Stimulated activated naive CD8-positive, alpha-beta T cell treated with anti-CD3 and anti-CD28 coated beads, Interleukin-15, Interleukin-2, amounts not matched to agents 100 U/mL and 50 U/mL, for 24 hours (primary cell): ENCODE results near the gene RHD.
"Not testable (repeated sequence)": the region's sequence is repeated elsewhere in the genome, so short reads cannot be mapped to it uniquely, and the experiment has no call there.

Experiments
- ATAC-seq: fragments of 150-1000 bp; cut with Tn5 transposase; one replicate; pipeline ENCODE4 v1.10.0; 2021
- DNase-seq: peaks from one replicate; pipeline ENCODE4 v3.0.0; 2021

Gene RHD

GRCh38 chr1:25257196-25257595 is 15.1 kb upstream of the RHD start:
- ATAC-seq (no peak), DNase-seq (no peak)

- not testable (repeated sequence) for ATAC-seq, DNase-seq
These were observed 12.5 kb upstream of the RHD start for GRCh38 chr1:25259813-25260212.

GRCh38 chr1:25260336-25260735 is 12.0 kb upstream of the RHD start:
- not testable (repeated sequence) for ATAC-seq, DNase-seq

- ATAC-seq, result peak; percentile 35
- not testable (repeated sequence) for DNase-seq
These were observed 5.6 kb upstream of the RHD start for GRCh38 chr1:25266554-25267287.

GRCh38 chr1:25267288-25268142 is 4.8 kb upstream of the RHD start:
- peak; percentile 84 for DNase-seq

GRCh38 chr1:25268143-25268760 is 4.1 kb upstream of the RHD start:
- DNase-seq, ATAC-seq: not testable (repeated sequence)

More at GRCh38 chr1:25267288-25268142, 4.8 kb upstream of the RHD start:
- ATAC-seq, result peak; percentile 79

- not testable (repeated sequence) for DNase-seq, ATAC-seq
These were observed 3.3 kb downstream of the RHD start for GRCh38 chr1:25275648-25276047.

- not testable (repeated sequence) for DNase-seq, ATAC-seq
These were observed 5.0 kb downstream of the RHD start for GRCh38 chr1:25277295-25277694.

- DNase-seq, ATAC-seq: not testable (repeated sequence)
These were observed 6.0 kb downstream of the RHD start for GRCh38 chr1:25278358-25278757.

- DNase-seq, ATAC-seq: not testable (repeated sequence)
These were observed 6.5 kb downstream of the RHD start for GRCh38 chr1:25278790-25279189.

- DNase-seq, result not testable (repeated sequence)
These were observed 7.4 kb downstream of the RHD start for GRCh38 chr1:25279693-25280111.

GRCh38 chr1:25285862-25286261 is 13.6 kb downstream of the RHD start:
- DNase-seq, ATAC-seq: not testable (repeated sequence)

More at GRCh38 chr1:25279693-25280111, 7.4 kb downstream of the RHD start:
- ATAC-seq, result not testable (repeated sequence)

- not testable (repeated sequence) for ATAC-seq, DNase-seq
These were observed 14.9 kb downstream of the RHD start for GRCh38 chr1:25287164-25287563.

GRCh38 chr1:25288573-25289101 is 16.3 kb downstream of the RHD start:
- not testable (repeated sequence) for DNase-seq, ATAC-seq

- peak; percentile 55 for ATAC-seq
- DNase-seq, result not testable (repeated sequence)
These were observed 17.7 kb downstream of the RHD start for GRCh38 chr1:25290043-25290442.

GRCh38 chr1:25293426-25293825 is 21.1 kb downstream of the RHD start:
- ATAC-seq, DNase-seq: not testable (repeated sequence)

- not testable (repeated sequence) for DNase-seq, ATAC-seq
These were observed 22.8 kb downstream of the RHD start for GRCh38 chr1:25294889-25295826.

GRCh38 chr1:25296501-25296900 is 24.2 kb downstream of the RHD start:
- not testable (repeated sequence) for DNase-seq, ATAC-seq

- DNase-seq, ATAC-seq: not testable (repeated sequence)
These were observed 28.4 kb downstream of the RHD start for GRCh38 chr1:25300729-25301128.

- ATAC-seq, DNase-seq: not testable (repeated sequence)
These were observed 30.0 kb downstream of the RHD start for GRCh38 chr1:25302330-25302729.

GRCh38 chr1:25304936-25305335 is 32.6 kb downstream of the RHD start:
- DNase-seq, result not testable (repeated sequence)

More at GRCh38 chr1:25304936-25305335, 32.6 kb downstream of the RHD start:
- not testable (repeated sequence) for ATAC-seq
